K562 (cell line): ENCODE results near the gene GPR89A. TPM values are rescaled to one million over a fixed set of nuclear protein-coding genes. Genes with fewer than 3 reads are reported as not detected.

Experiments used
- ATAC-seq: fragments of 200-7000 bp; cut with Tn5 transposase; 3 replicates; pipeline ENCODE4 v1.9.1; 2020; ENCODE audit warnings: moderate library complexity
- BruUV-seq: library from RNA; stranded (reverse); fragments of 400-500 nt; replicated peaks from 2 replicates; lab custom pipeline; 2021; lab: Mats Ljungman, UMichigan
- CTCF ChIA-PET: fragments of 300-600 bp; formaldehyde crosslinking; extraction: SDS; loops from one replicate; lab custom pipeline; 2021; ENCODE audit warnings: low intra/inter-chr PET ratio; lab: Yijun Ruan, JAX
- POLR2A ChIA-PET: fragments of 300-600, 350-650 bp; sonication (Branson Sonifier 250); formaldehyde crosslinking; extraction: SDS; loops from one replicate; lab custom pipeline; 2021; ENCODE audit warnings: antibody characterized with exemption, inconsistent platforms; lab: Yijun Ruan, JAX
- DNase-seq, 4 experiments: peaks; one replicate each; pipeline versions ENCODE4 v3.0.0 to v3.0.0-alpha.2; 2011 to 2018; ENCODE audit warnings: low spot score in 3 of 4, mixed read lengths in 3 of 4; ENCODE audit errors: extremely low read depth in 1 of 4
- FAIRE-seq: peaks from 2 replicates; lab custom pipeline; 2011; peaks lifted over from hg19 to GRCh38; lab: Jason Lieb, UNC
- H2AFZ ChIP-seq: 2 replicates; pipeline ENCODE4 v1.6.0; 2011; ENCODE audit warnings: low read depth, low read length, control low read depth, inconsistent platforms
- H3K27ac ChIP-seq: fragments of 200-600 bp; 3 replicates; pipeline ENCODE4 v1.8.0; 2011; ENCODE audit warnings: low read depth, mild to moderate bottlenecking, control low read depth, inconsistent platforms, low read length, moderate library complexity, mixed read lengths; ENCODE audit errors: extremely low read depth
- H3K27me3 ChIP-seq, 2 experiments: fragments of 300-600 bp in 1 of 2; 2 replicates in 1 of 2; 3 replicates in 1 of 2; pipeline versions ENCODE4 v1.6.0 to v1.8.0; 2011; ENCODE audit warnings: inconsistent platforms in 2 of 2, low read length in 2 of 2, mild to moderate bottlenecking in 1 of 2, mixed read lengths in 1 of 2, moderate library complexity in 1 of 2; ENCODE audit not compliant: control insufficient read depth in 2 of 2, insufficient read depth in 2 of 2
- H3K36me3 ChIP-seq: fragments of 300-600 bp; 3 replicates; pipeline ENCODE4 v1.8.0; 2011; ENCODE audit warnings: mild to moderate bottlenecking, low read length, inconsistent platforms; ENCODE audit not compliant: control insufficient read depth, insufficient read depth
- H3K4me1 ChIP-seq, 2 experiments: fragments of 200-600 bp in 1 of 2; replicated peaks in 1 of 2; 2 replicates in 1 of 2; 3 replicates in 1 of 2; pipeline versions ENCODE4 v1.5.1 to v1.8.0; 2011; ENCODE audit warnings: inconsistent platforms in 2 of 2, low read length in 2 of 2, mild to moderate bottlenecking in 1 of 2, mixed read lengths in 1 of 2, moderate library complexity in 1 of 2; ENCODE audit not compliant: control insufficient read depth in 2 of 2, insufficient read depth in 2 of 2
- H3K4me2 ChIP-seq: 2 replicates; pipeline ENCODE4 v1.6.1; 2011; ENCODE audit warnings: low read length, control low read depth, inconsistent platforms, mixed read lengths; ENCODE audit not compliant: insufficient read depth
- H3K4me3 ChIP-seq: fragments of 200-600 bp; sonication (generic), shearing (Covaris generic); 2 replicates; pipeline ENCODE4 v1.5.1; 2016; ENCODE audit warnings: control low read depth, inconsistent platforms
- H3K79me2 ChIP-seq: fragments of 200-600 bp; 3 replicates; pipeline ENCODE4 v1.8.0; 2011; ENCODE audit warnings: low read length, inconsistent platforms; ENCODE audit not compliant: control insufficient read depth, insufficient read depth
- H3K9ac ChIP-seq, 2 experiments: 2 replicates each; pipeline versions ENCODE4 v1.6.0 to v1.6.1; 2011; ENCODE audit warnings: low read depth in 2 of 2, low read length in 2 of 2, control low read depth in 1 of 2, inconsistent platforms in 1 of 2, mild to moderate bottlenecking in 1 of 2, mixed read lengths in 1 of 2; ENCODE audit not compliant: insufficient read depth in 1 of 2
- H3K9me1 ChIP-seq: one replicate; pipeline ENCODE4 v1.6.0; 2011; ENCODE audit warnings: inconsistent platforms, mild to moderate bottlenecking, low read length, moderate library complexity; ENCODE audit not compliant: control insufficient read depth, insufficient read depth
- H3K9me3 ChIP-seq: replicated peaks from 2 replicates; pipeline ENCODE4 v1.5.1; 2011; ENCODE audit warnings: low read depth, low read length, inconsistent platforms; ENCODE audit not compliant: control insufficient read depth, insufficient read depth
- H4K20me1 ChIP-seq: replicated peaks from 2 replicates; pipeline ENCODE4 v1.6.1; 2011; ENCODE audit warnings: low read length, inconsistent platforms, mixed read lengths; ENCODE audit not compliant: control insufficient read depth, insufficient read depth
- CEBPB ChIP-seq: fragments of 450-650 bp; IDR thresholded peaks from 2 replicates; pipeline ENCODE4 v1.6.1; 2016; ENCODE audit warnings: missing genetic modification characterization, missing compliant biosample characterization
- CXXC5 ChIP-seq: fragments of 250-450 bp; sonication (Bioruptor Pico); IDR thresholded peaks from 2 replicates; pipeline ENCODE4 v1.8.0; 2022; ENCODE audit warnings: inconsistent platforms, mild to moderate bottlenecking, moderate library complexity
- DLX4 ChIP-seq: fragments of 250-450 bp; sonication (Bioruptor Pico); IDR thresholded peaks from 2 replicates; pipeline ENCODE4 v1.6.1; 2021; ENCODE audit warnings: mild to moderate bottlenecking
- ETS2 ChIP-seq: IDR thresholded peaks from 2 replicates; pipeline ENCODE4 v1.6.1; 2016; ENCODE audit warnings: borderline replicate concordance, missing genetic modification characterization, mild to moderate bottlenecking, moderate library complexity, missing compliant biosample characterization; ENCODE audit not compliant: poor library complexity, severe bottlenecking
- GTF2E2 ChIP-seq: fragments of 200-800 bp; sonication (Bioruptor generic); IDR thresholded peaks from 2 replicates; pipeline ENCODE4 v1.6.1; 2016; ENCODE audit warnings: missing genetic modification characterization, missing compliant biosample characterization
- KDM2B ChIP-seq: fragments of 250-450 bp; sonication (Bioruptor Pico); IDR thresholded peaks from 2 replicates; pipeline ENCODE4 v1.8.0; 2021; ENCODE audit warnings: mild to moderate bottlenecking, moderate library complexity
- KHSRP ChIP-seq: fragments of 450-650 bp; IDR thresholded peaks from 2 replicates; pipeline ENCODE4 v1.6.1; 2017
- KLF1 ChIP-seq: fragments of 450-650 bp; IDR thresholded peaks from 2 replicates; pipeline ENCODE4 v1.6.1; 2016; ENCODE audit warnings: missing genetic modification characterization, missing compliant biosample characterization
- MAX ChIP-seq: sonication (generic); formaldehyde crosslinking; IDR thresholded peaks from 2 replicates; pipeline ENCODE4 v1.9.0; 2022; ENCODE audit warnings: mild to moderate bottlenecking, missing genetic modification reagents
- MCM5 ChIP-seq: fragments of 450-650 bp; IDR thresholded peaks from 2 replicates; pipeline ENCODE4 v1.6.1; 2016; ENCODE audit warnings: low read depth
- MTA1 ChIP-seq: fragments of 450-650 bp; IDR thresholded peaks from 2 replicates; pipeline ENCODE4 v1.6.1; 2017; ENCODE audit warnings: borderline replicate concordance
- MTA2 ChIP-seq: fragments of 450-650 bp; IDR thresholded peaks from 2 replicates; pipeline ENCODE4 v1.6.1; 2016; ENCODE audit warnings: low read depth
- PRPF4 ChIP-seq: fragments of 200-400 bp; formaldehyde crosslinking; IDR thresholded peaks from one replicate; pipeline ENCODE4 v1.6.1; 2017; ENCODE audit warnings: low read length, low read depth, mild to moderate bottlenecking; ENCODE audit not compliant: insufficient read depth, poor library complexity, severe bottlenecking
- PTTG1 ChIP-seq: fragments of 450-650 bp; IDR thresholded peaks from 2 replicates; pipeline ENCODE4 v1.6.1; 2016; ENCODE audit warnings: low read depth, mild to moderate bottlenecking, missing genetic modification characterization, missing compliant biosample characterization
- RBM22 ChIP-seq: fragments of 200-400 bp; formaldehyde crosslinking; IDR thresholded peaks from 2 replicates; pipeline ENCODE4 v1.6.1; 2018; ENCODE audit warnings: low read length, low read depth; ENCODE audit not compliant: poor library complexity, severe bottlenecking
- SMAD2 ChIP-seq: fragments of 150-350 bp; IDR thresholded peaks from 2 replicates; pipeline ENCODE4 v1.6.1; 2014; ENCODE audit warnings: low read depth, mild to moderate bottlenecking, low read length
- ZNF224 ChIP-seq: sonication (generic); formaldehyde crosslinking; IDR thresholded peaks from 2 replicates; pipeline ENCODE4 v1.8.0; 2022; ENCODE audit warnings: mild to moderate bottlenecking, missing genetic modification reagents
- ZNF511 ChIP-seq: sonication (generic); formaldehyde crosslinking; IDR thresholded peaks from 2 replicates; pipeline ENCODE4 v1.8.0; 2022; ENCODE audit warnings: mild to moderate bottlenecking, missing genetic modification reagents
- ZNF778 ChIP-seq: fragments of 450-650 bp; formaldehyde crosslinking; IDR thresholded peaks from 2 replicates; pipeline ENCODE4 v1.4.0; 2020; ENCODE audit warnings: mild to moderate bottlenecking, moderate library complexity
- WGBS: fragments of 100-300 bp; shearing (Covaris generic); methylation state at CpG from one replicate; pipeline ENCODE4 v1.1.6; 2016; ENCODE audit warnings: low coverage, mixed read lengths; ENCODE audit not compliant: insufficient coverage; ENCODE audit errors: missing lambda C conversion rate; 5-methylcytosine and 5-hydroxymethylcytosine counted together
- in situ Hi-C: fragments of 300-500 bp; cut with MboI; formaldehyde crosslinking; loops from 4 replicates; pipeline ENCODE4 v1.15.0; 2018; ENCODE audit warnings: inconsistent platforms, mixed read lengths
- intact Hi-C: fragments of 100-400 bp; cut with micrococcal nuclease; formaldehyde crosslinking; loops from 2 replicates; pipeline ENCODE4 v1.14.2; 2022
- polyA plus RNA-seq, 8 experiments: library from polyadenylated mRNA; depleted of rRNA in 4 of 8; stranded (reverse) in 5 of 8; unstranded in 3 of 8; fragments of >200 nt; fragmentation: Nextera tagmentation in 2 of 8; fragmentation: Illumina TruSeq in 1 of 8; extraction: Ambion mirVana in 2 of 8; extraction: Trizol in 1 of 8; gene quantifications; 2 replicates each; pipeline versions ENCODE4 v1.2.1 to v1.2.3, GENCODE V29; 2011 to 2014; ENCODE audit warnings: inconsistent platforms in 1 of 8, missing spikeins in 1 of 8
- total RNA-seq, 7 experiments: library from RNA; depleted of rRNA in 6 of 7; stranded (reverse); fragments of >200 nt in 6 of 7; fragmentation: Illumina TruSeq in 2 of 7; extraction: Trizol in 2 of 7; gene quantifications; 2 replicates each; pipeline versions ENCODE4 v1.2.1 to v1.2.3, GENCODE V29; 2011 to 2021; ENCODE audit warnings: low replicate concordance in 1 of 7

The GPR89A gene
- total and polyA plus RNA-seq, 9 of the 15 experiments (the other 6 are each of a cell fraction or from before 2014, with no cell fraction given): 23.0 to 63.4 (median 37.4) TPM

- TF ChIP-seq MTA2: no peak
- TF ChIP-seq CXXC5 (CRISPR knock-in tag): no peak
- no peak for TF ChIP-seq KDM2B (CRISPR knock-in tag)
- TF ChIP-seq SMAD2: no peak
- no peak for TF ChIP-seq MAX
- TF ChIP-seq KLF1: no peak
- no peak for TF ChIP-seq PTTG1 (tag)
- no peak for TF ChIP-seq ZNF778 (CRISPR knock-in tag)
- no peak for TF ChIP-seq KHSRP
- no peak for TF ChIP-seq MTA1
- no peak for TF ChIP-seq ZNF224
- TF ChIP-seq ETS2 (tag): no peak
- no peak for TF ChIP-seq PRPF4
- no peak for TF ChIP-seq MCM5
- TF ChIP-seq DLX4: no peak
- TF ChIP-seq RBM22: no peak
- TF ChIP-seq CEBPB (tag): no peak
- no peak for TF ChIP-seq ZNF511 (CRISPR knock-in tag)
- TF ChIP-seq GTF2E2 (tag): no peak
- FAIRE-seq (no peak), ATAC-seq (peak; percentile 28; the same call in 2 of the 3 replicates), DNase-seq (no peak)
- no peak overlapping the region for H3K4me3 ChIP-seq
- no peak overlapping the region for H3K9ac ChIP-seq
- no peaks in the 10 kb centered on the region for H4K20me1 ChIP-seq
- no peaks in the 10 kb centered on the region for H3K9me3 ChIP-seq
- in situ Hi-C loops: no loop called here
- no peaks in the 10 kb centered on the region for H3K9me1 ChIP-seq
- H3K79me2 ChIP-seq: no peaks in the 10 kb centered on the region
- H3K27me3 ChIP-seq: no peaks in the 10 kb centered on the region
- H3K4me1 ChIP-seq: peaks cover 0 to 2% of the 10 kb centered on the region in 2 experiments; a peak in 2 of 5 replicates
- no peak overlapping the region for H3K27ac ChIP-seq
- 10% methylated on average over 1 of the region's 1 CpG for WGBS
- ChIA-PET POLR2A (interaction anchor here (0.6 kb wide), 1 partner anchor 13 kb away, joined by 3 read pairs; no protein-coding TSS in a partner anchor), CTCF (no interaction called here)
- 0 out of 2 replicates have a peak overlapping the region, but pooled peaks have one; percentile 51 for H2AFZ ChIP-seq
- intact Hi-C loops: no loop called here
- no TSS peak for BruUV-seq
- H3K4me2 ChIP-seq: no peak overlapping the region
- no peaks in the 10 kb centered on the region for H3K36me3 ChIP-seq
Observed at GRCh38 chr1:145601593-145601992, 6.2 kb upstream of the GPR89A start.
